DOHH2 (cell line): ENCODE data around the gene ZNF674.

Experiments used
- H3F3A ChIP-seq: fragments of 200-600 bp; sonication (generic), shearing (Covaris generic); 2 replicates; pipeline ENCODE4 v1.6.0; 2016; ENCODE audit warnings: antibody characterized with exemption, mild to moderate bottlenecking; ENCODE audit not compliant: control insufficient read depth, insufficient read depth
- H3K27ac ChIP-seq: fragments of 200-600 bp; sonication (generic); 2 replicates; pipeline ENCODE4 v1.5.1; 2014; ENCODE audit warnings: low read depth, mild to moderate bottlenecking, low read length, moderate library complexity
- H3K27me3 ChIP-seq: fragments of 200-600 bp; sonication (generic); 2 replicates; pipeline ENCODE4 v1.6.1; 2014; ENCODE audit warnings: mild to moderate bottlenecking, low read length, mixed read lengths; ENCODE audit not compliant: control insufficient read depth
- H3K36me3 ChIP-seq: fragments of 200-600 bp; sonication (generic); 2 replicates; pipeline ENCODE4 v1.6.1; 2014; ENCODE audit warnings: mild to moderate bottlenecking, low read length, moderate library complexity, mixed read lengths; ENCODE audit not compliant: control insufficient read depth
- H3K4me1 ChIP-seq: fragments of 200-600 bp; sonication (generic); 2 replicates; pipeline ENCODE4 v1.6.1; 2014; ENCODE audit warnings: mild to moderate bottlenecking, low read length, mixed read lengths; ENCODE audit not compliant: control insufficient read depth
- H3K4me2 ChIP-seq: fragments of 200-600 bp; sonication (generic); 2 replicates; pipeline ENCODE4 v1.6.0; 2014; ENCODE audit warnings: mild to moderate bottlenecking, low read length, moderate library complexity
- H3K4me3 ChIP-seq: fragments of 200-600 bp; sonication (generic); 2 replicates; pipeline ENCODE4 v1.5.1; 2014; ENCODE audit warnings: mild to moderate bottlenecking, low read length, mixed read lengths
- H3K79me2 ChIP-seq: fragments of 200-600 bp; sonication (generic); 2 replicates; pipeline ENCODE4 v1.6.1; 2014; ENCODE audit warnings: mild to moderate bottlenecking, low read length, mixed read lengths; ENCODE audit not compliant: control insufficient read depth
- H3K9me2 ChIP-seq: fragments of 200-600 bp; sonication (generic); replicated peaks from 2 replicates; pipeline ENCODE4 v1.6.1; 2014; ENCODE audit warnings: mild to moderate bottlenecking, low read length, mixed read lengths; ENCODE audit not compliant: control insufficient read depth
- H3K9me3 ChIP-seq: fragments of 200-600 bp; sonication (generic); 2 replicates; pipeline ENCODE4 v1.6.1; 2014; ENCODE audit warnings: antibody characterized with exemption, low read length, mixed read lengths; ENCODE audit not compliant: control insufficient read depth, insufficient read depth
- H4K20me1 ChIP-seq: fragments of 200-600 bp; sonication (generic); 2 replicates; pipeline ENCODE4 v1.6.0; 2014; ENCODE audit warnings: low read depth, mild to moderate bottlenecking, antibody characterized with exemption, low read length, moderate library complexity; ENCODE audit not compliant: control insufficient read depth, insufficient read depth
- EZH2phosphoT487 ChIP-seq: fragments of 200-600 bp; sonication (generic); IDR thresholded peaks from 2 replicates; pipeline ENCODE4 v1.6.1; 2017; ENCODE audit warnings: borderline replicate concordance, mild to moderate bottlenecking, antibody characterized with exemption, low read length, moderate library complexity, mixed read lengths
- TF ChIP-seq, protein P1 (sequence below): fragments of 200-600 bp; sonication (generic); IDR thresholded peaks from one replicate; pipeline ENCODE4 v1.5.1; 2014; ENCODE audit warnings: antibody characterized with exemption, mild to moderate bottlenecking, low read depth, low read length; ENCODE audit not compliant: poor library complexity, severe bottlenecking

Gene ZNF674

DNA sequence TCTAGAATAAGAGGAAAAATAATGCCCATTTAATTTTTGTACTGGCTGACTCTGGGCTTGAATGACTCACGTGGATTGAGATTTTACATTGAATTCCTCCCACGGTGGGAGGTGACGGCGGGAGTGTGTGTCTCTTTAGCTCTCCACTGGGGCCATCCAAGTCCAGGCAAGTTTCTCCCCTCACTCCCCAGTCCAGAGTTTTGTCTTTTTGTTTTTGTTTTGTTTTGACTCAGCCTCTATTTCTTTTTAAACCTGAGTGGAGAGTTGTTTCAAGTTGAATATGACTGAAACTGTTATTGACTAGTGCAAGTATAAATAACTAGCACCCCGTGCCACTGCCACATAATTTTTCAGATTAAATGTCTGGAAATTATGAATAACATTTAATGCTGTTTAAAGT is 41.9 kb upstream of the ZNF674 start:
- H3K4me3 ChIP-seq, result no peak overlapping the region
- no peaks in the 10 kb centered on the region for H3K27me3 ChIP-seq
- no peak overlapping the region for H3K4me2 ChIP-seq
- no peaks in the 10 kb centered on the region for H3K79me2 ChIP-seq
- no peaks in the 10 kb centered on the region for H3K9me2 ChIP-seq
- H3K4me1 ChIP-seq, result peaks cover 17% of the 10 kb centered on the region
- H4K20me1 ChIP-seq, result no peaks in the 10 kb centered on the region
- no peaks in the 10 kb centered on the region for H3K36me3 ChIP-seq
- no peak for TF ChIP-seq EZH2phosphoT487
- TF ChIP-seq, protein P1, sequence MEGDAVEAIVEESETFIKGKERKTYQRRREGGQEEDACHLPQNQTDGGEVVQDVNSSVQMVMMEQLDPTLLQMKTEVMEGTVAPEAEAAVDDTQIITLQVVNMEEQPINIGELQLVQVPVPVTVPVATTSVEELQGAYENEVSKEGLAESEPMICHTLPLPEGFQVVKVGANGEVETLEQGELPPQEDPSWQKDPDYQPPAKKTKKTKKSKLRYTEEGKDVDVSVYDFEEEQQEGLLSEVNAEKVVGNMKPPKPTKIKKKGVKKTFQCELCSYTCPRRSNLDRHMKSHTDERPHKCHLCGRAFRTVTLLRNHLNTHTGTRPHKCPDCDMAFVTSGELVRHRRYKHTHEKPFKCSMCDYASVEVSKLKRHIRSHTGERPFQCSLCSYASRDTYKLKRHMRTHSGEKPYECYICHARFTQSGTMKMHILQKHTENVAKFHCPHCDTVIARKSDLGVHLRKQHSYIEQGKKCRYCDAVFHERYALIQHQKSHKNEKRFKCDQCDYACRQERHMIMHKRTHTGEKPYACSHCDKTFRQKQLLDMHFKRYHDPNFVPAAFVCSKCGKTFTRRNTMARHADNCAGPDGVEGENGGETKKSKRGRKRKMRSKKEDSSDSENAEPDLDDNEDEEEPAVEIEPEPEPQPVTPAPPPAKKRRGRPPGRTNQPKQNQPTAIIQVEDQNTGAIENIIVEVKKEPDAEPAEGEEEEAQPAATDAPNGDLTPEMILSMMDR, result no peak
- no peak overlapping the region for H3K27ac ChIP-seq
- H3K9me3 ChIP-seq, result no peaks in the 10 kb centered on the region
- no peaks in the 10 kb centered on the region for H3F3A ChIP-seq

DNA sequence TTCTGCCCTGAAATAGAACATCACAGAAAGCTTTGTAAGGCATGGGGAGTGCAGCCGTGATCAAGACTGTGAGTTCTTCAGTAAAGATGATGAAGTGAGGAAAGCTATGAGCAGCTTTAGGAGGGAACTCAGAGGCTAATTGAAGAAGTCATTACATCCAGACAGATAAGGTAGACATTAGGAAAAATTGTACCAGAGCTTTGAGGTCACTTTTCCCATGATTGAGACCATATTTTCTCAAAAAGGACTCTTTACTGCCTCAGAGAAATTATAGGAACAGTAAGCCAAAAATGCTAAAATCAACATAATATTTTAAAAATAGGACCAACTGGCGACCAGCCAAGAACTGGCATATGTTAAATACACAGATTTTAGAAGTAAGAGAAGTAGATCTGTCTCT is 39.5 kb upstream of the ZNF674 start:
- H3F3A ChIP-seq, result no peaks in the 10 kb centered on the region
- no peaks in the 10 kb centered on the region for H3K36me3 ChIP-seq
- H3K9me3 ChIP-seq, result no peaks in the 10 kb centered on the region
- peaks cover 17% of the 10 kb centered on the region for H3K4me1 ChIP-seq
- H3K4me3 ChIP-seq, result no peak overlapping the region
- no peaks in the 10 kb centered on the region for H3K79me2 ChIP-seq
- TF ChIP-seq, protein P1, result no peak
- TF ChIP-seq EZH2phosphoT487, result no peak
- H4K20me1 ChIP-seq, result no peaks in the 10 kb centered on the region
- H3K9me2 ChIP-seq, result no peaks in the 10 kb centered on the region
- no peak overlapping the region for H3K27ac ChIP-seq
- H3K27me3 ChIP-seq, result no peaks in the 10 kb centered on the region
- H3K4me2 ChIP-seq, result no peak overlapping the region

DNA sequence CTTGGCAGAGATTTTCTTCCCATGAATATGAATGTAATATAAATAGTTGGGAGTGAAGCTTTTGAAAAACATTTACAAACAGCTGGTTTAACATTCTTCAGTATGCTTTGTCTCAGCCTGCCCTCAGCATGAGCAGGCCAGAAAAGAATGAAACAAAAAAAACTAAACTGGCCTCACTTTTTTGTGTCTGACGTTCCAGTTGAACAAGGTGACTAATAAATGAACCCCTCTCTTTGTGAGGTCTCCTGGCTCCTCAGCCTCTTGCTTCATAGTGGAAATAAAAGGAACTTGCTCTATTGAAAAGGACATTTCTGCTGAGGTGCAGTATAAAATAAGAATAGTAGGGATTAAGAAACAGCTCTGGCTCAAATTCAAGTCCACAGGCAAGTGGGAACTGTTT is 37.7 kb upstream of the ZNF674 start:
- no peaks in the 10 kb centered on the region for H3K9me3 ChIP-seq
- no peak overlapping the region for H3K4me3 ChIP-seq
- H4K20me1 ChIP-seq, result no peaks in the 10 kb centered on the region
- H3K27ac ChIP-seq, result no peak overlapping the region
- TF ChIP-seq, protein P1, result no peak
- TF ChIP-seq EZH2phosphoT487, result no peak
- no peaks in the 10 kb centered on the region for H3K36me3 ChIP-seq
- H3K79me2 ChIP-seq, result no peaks in the 10 kb centered on the region
- no peaks in the 10 kb centered on the region for H3K9me2 ChIP-seq
- H3F3A ChIP-seq, result no peaks in the 10 kb centered on the region
- peaks cover 10% of the 10 kb centered on the region for H3K4me1 ChIP-seq
- H3K4me2 ChIP-seq, result no peak overlapping the region
- no peaks in the 10 kb centered on the region for H3K27me3 ChIP-seq

DNA sequence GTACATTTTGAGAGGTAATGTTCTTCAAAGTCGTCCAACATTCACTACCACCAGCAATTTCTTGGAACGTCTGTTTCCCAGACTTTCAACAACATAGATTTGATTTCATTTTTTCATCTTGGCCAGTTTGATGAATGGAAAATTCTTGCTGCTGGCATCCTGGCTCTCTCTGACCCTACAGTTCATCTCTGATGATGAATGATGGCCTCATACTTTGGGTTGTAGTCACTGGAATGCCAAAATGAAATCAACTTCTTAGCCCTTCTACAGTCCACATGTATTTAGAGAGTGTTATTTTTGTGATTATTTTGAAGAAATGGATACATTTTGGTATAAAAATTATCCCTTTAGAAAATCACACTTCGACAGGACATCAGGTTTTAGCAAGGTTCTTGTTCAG is 37.1 kb upstream of the ZNF674 start:
- Histone ChIP-seq H3K4me1 (peaks cover 5% of the 10 kb centered on the region; the same call in 1 of the 2 replicates), H3K79me2 (no peaks in the 10 kb centered on the region), H3K27ac (no peak overlapping the region)

More for the DNA sequence above, 37.1 kb upstream of the ZNF674 start:
- H3K27me3 ChIP-seq, result no peaks in the 10 kb centered on the region
- TF ChIP-seq, protein P1, result no peak
- no peak for TF ChIP-seq EZH2phosphoT487
- H3K9me2 ChIP-seq, result no peaks in the 10 kb centered on the region
- no peaks in the 10 kb centered on the region for H3K9me3 ChIP-seq
- H3K4me2 ChIP-seq, result no peak overlapping the region
- no peak overlapping the region for H3K4me3 ChIP-seq
- H4K20me1 ChIP-seq, result no peaks in the 10 kb centered on the region
- H3F3A ChIP-seq, result no peaks in the 10 kb centered on the region
- H3K36me3 ChIP-seq, result no peaks in the 10 kb centered on the region
